ENCODE measurements around the gene ADAMTS3. TPM values are rescaled to one million over a fixed set of nuclear protein-coding genes. Genes with fewer than 3 reads are reported as not detected.

The ADAMTS3 gene
- 1.4 and 10.3 TPM in 2 replicates for total RNA-seq (ENCODE audit: low replicate concordance)
- long read RNA-seq, partial matches to known transcripts = 0 of 1 reads
- long read RNA-seq, other reads (novel, unspliced or antisense) = 1 of 1 reads

- Mint-ChIP-seq H3K9me3 (no peaks in the 10 kb centered on the region), H3K27ac (peak within 1 kb of the TSS; percentile 86), H3K4me1 (ENCODE audit: unreplicated experiment) (peaks cover 27% of the 10 kb centered on the region), H3K4me3 (peak within 1 kb of the TSS; percentile 94), H3K27me3 (peaks cover 10% of the 10 kb centered on the region), H3K36me3 (no peaks in the 10 kb centered on the region)
- peak; percentile 81 for DNase-seq (ENCODE audit: extremely low spot score, unreplicated experiment)
- TF ChIP-seq, protein P1, sequence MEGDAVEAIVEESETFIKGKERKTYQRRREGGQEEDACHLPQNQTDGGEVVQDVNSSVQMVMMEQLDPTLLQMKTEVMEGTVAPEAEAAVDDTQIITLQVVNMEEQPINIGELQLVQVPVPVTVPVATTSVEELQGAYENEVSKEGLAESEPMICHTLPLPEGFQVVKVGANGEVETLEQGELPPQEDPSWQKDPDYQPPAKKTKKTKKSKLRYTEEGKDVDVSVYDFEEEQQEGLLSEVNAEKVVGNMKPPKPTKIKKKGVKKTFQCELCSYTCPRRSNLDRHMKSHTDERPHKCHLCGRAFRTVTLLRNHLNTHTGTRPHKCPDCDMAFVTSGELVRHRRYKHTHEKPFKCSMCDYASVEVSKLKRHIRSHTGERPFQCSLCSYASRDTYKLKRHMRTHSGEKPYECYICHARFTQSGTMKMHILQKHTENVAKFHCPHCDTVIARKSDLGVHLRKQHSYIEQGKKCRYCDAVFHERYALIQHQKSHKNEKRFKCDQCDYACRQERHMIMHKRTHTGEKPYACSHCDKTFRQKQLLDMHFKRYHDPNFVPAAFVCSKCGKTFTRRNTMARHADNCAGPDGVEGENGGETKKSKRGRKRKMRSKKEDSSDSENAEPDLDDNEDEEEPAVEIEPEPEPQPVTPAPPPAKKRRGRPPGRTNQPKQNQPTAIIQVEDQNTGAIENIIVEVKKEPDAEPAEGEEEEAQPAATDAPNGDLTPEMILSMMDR (conservative IDR thresholded peaks at IDR 0.05) = no peak
Measured at GRCh38 chr4:72568959-72569718, at the start of gene ADAMTS3. ADAMTS3 (minus strand) TSS chr4:72569221; CDS start chr4:72568762, 459 bp downstream.

GRCh38 chr4:72613959-72614358 lies 44.9 kb upstream of the ADAMTS3 start:
- DNase-seq (ENCODE audit: extremely low spot score, unreplicated experiment) = no peak
- Mint-ChIP-seq H3K9me3 (no peaks in the 10 kb centered on the region), H3K36me3 (no peaks in the 10 kb centered on the region), H3K27me3 (no peaks in the 10 kb centered on the region), H3K27ac (no peak overlapping the region), H3K4me3 (no peak overlapping the region), H3K4me1 (ENCODE audit: unreplicated experiment) (no peaks in the 10 kb centered on the region)
- TF ChIP-seq, protein P1 (conservative IDR thresholded peaks at IDR 0.05) = no peak

DNA sequence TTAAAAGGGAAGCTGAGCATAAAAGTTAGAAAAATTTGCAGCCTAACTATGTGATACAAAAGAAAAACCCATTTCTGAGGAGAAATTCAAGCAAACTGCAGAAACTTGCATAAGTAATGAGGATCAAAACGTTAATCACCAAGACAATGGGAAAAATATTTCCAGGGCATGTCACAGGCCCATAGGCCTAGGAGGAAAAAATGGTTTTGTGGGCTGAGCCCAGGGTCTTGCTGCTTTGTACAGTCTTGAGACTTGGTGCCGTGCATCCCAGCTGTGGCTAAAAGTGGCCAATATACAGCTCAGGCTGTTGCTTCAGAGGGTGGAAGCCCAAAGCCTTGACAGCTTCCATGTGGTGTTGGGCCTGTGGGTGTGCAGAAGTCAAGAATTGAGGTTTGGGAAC lies 37.7 kb upstream of the ADAMTS3 start:
- Mint-ChIP-seq H3K36me3 (peaks cover 4% of the 10 kb centered on the region), H3K4me1 (ENCODE audit: unreplicated experiment) (peaks cover 4% of the 10 kb centered on the region), H3K9me3 (peaks cover 5% of the 10 kb centered on the region), H3K4me3 (no peak overlapping the region), H3K27me3 (no peaks in the 10 kb centered on the region), H3K27ac (no peak overlapping the region)
- TF ChIP-seq, protein P1 (conservative IDR thresholded peaks at IDR 0.05) = no peak
- DNase-seq (ENCODE audit: extremely low spot score, unreplicated experiment) = no peak

GRCh38 chr4:72604324-72604723 lies 35.3 kb upstream of the ADAMTS3 start:
- no peak overlapping the region for H3K4me3 Mint-ChIP-seq
- no peak overlapping the region for H3K27ac Mint-ChIP-seq
- peaks cover 5% of the 10 kb centered on the region for H3K9me3 Mint-ChIP-seq
- H3K4me1 Mint-ChIP-seq (ENCODE audit: unreplicated experiment) = peaks cover 10% of the 10 kb centered on the region
- TF ChIP-seq, protein P1 (conservative IDR thresholded peaks at IDR 0.05) = no peak
- DNase-seq (ENCODE audit: extremely low spot score, unreplicated experiment) = no peak
- peaks cover 4% of the 10 kb centered on the region for H3K36me3 Mint-ChIP-seq
- H3K27me3 Mint-ChIP-seq = no peaks in the 10 kb centered on the region

- H3K27ac Mint-ChIP-seq = no peak overlapping the region
- no peak for DNase-seq (ENCODE audit: extremely low spot score, unreplicated experiment)
- H3K27me3 Mint-ChIP-seq = no peaks in the 10 kb centered on the region
- H3K4me3 Mint-ChIP-seq = no peak overlapping the region
- H3K4me1 Mint-ChIP-seq (ENCODE audit: unreplicated experiment) = peaks cover 10% of the 10 kb centered on the region
- H3K9me3 Mint-ChIP-seq = peaks cover 5% of the 10 kb centered on the region
- TF ChIP-seq, protein P1 (conservative IDR thresholded peaks at IDR 0.05) = no peak
- peaks cover 4% of the 10 kb centered on the region for H3K36me3 Mint-ChIP-seq
Measured at GRCh38 chr4:72602396-72603376, 33.7 kb upstream of the ADAMTS3 start.

All from type B pancreatic cell (in vitro differentiated cells).